ENCODE results near the gene KDM6B. TPM values are rescaled to one million over a fixed set of nuclear protein-coding genes. Genes with fewer than 3 reads are reported as not detected.

KDM6B gene
- total and polyA plus RNA-seq, 9 of the 15 experiments (the other 6 are each of a cell fraction or from before 2014, with no cell fraction given) = 0.01 to 22.9 (median 2.2) TPM

DNA sequence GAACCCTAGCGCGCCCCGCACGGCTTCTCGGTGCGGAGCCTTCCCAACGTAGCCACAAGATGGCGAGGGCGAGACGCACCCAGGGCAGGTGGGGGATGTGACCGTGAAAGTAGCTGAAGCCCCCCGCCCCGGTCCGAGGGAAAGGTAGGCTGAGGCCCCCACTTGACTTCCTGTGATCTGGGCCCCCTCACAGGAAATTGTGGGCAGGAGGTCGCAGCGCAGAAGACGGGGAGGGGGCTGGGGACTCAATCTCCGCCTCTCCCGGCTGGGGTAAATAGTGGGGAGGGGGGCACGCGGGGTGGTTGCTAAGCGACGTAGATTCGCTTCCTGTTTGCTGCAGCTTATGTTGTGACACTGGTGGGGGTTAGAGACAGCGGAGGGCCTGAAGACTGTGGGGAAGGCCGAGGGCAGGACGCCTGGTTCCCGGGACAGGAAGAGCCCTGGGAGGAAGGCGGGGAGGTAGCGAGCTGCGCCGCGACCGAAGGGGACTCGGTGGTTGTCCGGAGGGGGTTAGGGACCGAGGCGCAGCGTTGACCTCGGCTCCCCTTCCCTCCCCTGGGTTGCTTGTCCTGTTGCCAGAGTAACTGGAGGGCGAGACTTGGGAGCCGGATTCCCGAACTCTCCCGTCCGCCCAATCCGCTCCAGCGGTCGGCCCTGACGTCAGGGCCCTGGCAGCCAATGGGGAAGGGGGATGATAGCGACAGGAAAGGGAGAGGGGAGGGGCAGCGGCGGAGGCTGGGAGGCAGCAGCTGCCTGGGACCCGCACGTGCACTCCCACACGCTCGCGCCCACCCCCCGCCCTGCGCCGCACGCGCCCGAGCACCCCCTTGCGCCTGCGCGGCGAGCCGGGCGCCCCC is 1.2 kb downstream of the KDM6B start (continued):
- TF ChIP-seq ELK3 (CRISPR knock-in tag; IDR thresholded peaks at IDR 0.05) = no peak
- TF ChIP-seq MAZ (CRISPR knock-in tag; conservative IDR thresholded peaks at IDR 0.05 in 1 of 2, IDR thresholded peaks at IDR 0.05 in 1 of 2) = peak; percentile 55 to 86
- TF ChIP-seq, protein P1, sequence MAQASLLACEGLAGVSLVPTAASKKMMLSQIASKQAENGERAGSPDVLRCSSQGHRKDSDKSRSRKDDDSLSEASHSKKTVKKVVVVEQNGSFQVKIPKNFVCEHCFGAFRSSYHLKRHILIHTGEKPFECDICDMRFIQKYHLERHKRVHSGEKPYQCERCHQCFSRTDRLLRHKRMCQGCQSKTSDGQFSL (CRISPR knock-in tag; IDR thresholded peaks at IDR 0.05) = peak; percentile 51; the same call in 1 of the 2 replicates
- TF ChIP-seq, protein P1 (tag; IDR thresholded peaks at IDR 0.05) = no peak; a peak in 1 of 4 replicates
- peak in 1 of 2 experiments; percentile 23; a peak in 1 of 4 replicates for TF ChIP-seq CSDE1 (IDR thresholded peaks at IDR 0.05)
- TF ChIP-seq ZNF785 (CRISPR knock-in tag; IDR thresholded peaks at IDR 0.05) = no peak
- TF ChIP-seq, protein P2, sequence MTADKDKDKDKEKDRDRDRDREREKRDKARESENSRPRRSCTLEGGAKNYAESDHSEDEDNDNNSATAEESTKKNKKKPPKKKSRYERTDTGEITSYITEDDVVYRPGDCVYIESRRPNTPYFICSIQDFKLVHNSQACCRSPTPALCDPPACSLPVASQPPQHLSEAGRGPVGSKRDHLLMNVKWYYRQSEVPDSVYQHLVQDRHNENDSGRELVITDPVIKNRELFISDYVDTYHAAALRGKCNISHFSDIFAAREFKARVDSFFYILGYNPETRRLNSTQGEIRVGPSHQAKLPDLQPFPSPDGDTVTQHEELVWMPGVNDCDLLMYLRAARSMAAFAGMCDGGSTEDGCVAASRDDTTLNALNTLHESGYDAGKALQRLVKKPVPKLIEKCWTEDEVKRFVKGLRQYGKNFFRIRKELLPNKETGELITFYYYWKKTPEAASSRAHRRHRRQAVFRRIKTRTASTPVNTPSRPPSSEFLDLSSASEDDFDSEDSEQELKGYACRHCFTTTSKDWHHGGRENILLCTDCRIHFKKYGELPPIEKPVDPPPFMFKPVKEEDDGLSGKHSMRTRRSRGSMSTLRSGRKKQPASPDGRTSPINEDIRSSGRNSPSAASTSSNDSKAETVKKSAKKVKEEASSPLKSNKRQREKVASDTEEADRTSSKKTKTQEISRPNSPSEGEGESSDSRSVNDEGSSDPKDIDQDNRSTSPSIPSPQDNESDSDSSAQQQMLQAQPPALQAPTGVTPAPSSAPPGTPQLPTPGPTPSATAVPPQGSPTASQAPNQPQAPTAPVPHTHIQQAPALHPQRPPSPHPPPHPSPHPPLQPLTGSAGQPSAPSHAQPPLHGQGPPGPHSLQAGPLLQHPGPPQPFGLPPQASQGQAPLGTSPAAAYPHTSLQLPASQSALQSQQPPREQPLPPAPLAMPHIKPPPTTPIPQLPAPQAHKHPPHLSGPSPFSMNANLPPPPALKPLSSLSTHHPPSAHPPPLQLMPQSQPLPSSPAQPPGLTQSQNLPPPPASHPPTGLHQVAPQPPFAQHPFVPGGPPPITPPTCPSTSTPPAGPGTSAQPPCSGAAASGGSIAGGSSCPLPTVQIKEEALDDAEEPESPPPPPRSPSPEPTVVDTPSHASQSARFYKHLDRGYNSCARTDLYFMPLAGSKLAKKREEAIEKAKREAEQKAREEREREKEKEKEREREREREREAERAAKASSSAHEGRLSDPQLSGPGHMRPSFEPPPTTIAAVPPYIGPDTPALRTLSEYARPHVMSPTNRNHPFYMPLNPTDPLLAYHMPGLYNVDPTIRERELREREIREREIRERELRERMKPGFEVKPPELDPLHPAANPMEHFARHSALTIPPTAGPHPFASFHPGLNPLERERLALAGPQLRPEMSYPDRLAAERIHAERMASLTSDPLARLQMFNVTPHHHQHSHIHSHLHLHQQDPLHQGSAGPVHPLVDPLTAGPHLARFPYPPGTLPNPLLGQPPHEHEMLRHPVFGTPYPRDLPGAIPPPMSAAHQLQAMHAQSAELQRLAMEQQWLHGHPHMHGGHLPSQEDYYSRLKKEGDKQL (CRISPR knock-in tag; IDR thresholded peaks at IDR 0.05; ENCODE audit: borderline replicate concordance) = 0 out of 2 replicates have a peak, but pooled peaks have one; percentile 32
- TF ChIP-seq FOXP1 (CRISPR knock-in tag; IDR thresholded peaks at IDR 0.05) = 0 out of 2 replicates have a peak, but pooled peaks have one; percentile 4
- peak; percentile 58 to 83 for TF ChIP-seq MNT (conservative IDR thresholded peaks at IDR 0.05)
- no peak for TF ChIP-seq SREBF1 (IDR thresholded peaks at IDR 0.05; ENCODE audit: borderline replicate concordance, low read depth, low read length)
- TF ChIP-seq ZNF717 (CRISPR knock-in tag; IDR thresholded peaks at IDR 0.05) = no peak
- no peak for TF ChIP-seq CEBPB (tag; IDR thresholded peaks at IDR 0.05)

All from K562 (cell line).